Measurements from ENCODE around the gene HDAC2. TPM values are rescaled to one million over a fixed set of nuclear protein-coding genes. Genes with fewer than 3 reads are reported as not detected.

HDAC2 gene
- polyA plus RNA-seq, 1 donor (not counting 4 experiments of a cell fraction or from before 2014, with no cell fraction given): 222 TPM

- H2AFZ ChIP-seq (ENCODE audit: control insufficient read depth, low read length): no peak overlapping the region
- H3K9ac ChIP-seq (ENCODE audit: control insufficient read depth, extremely low read depth, insufficient read depth, low read length): no peak overlapping the region
- H3K4me2 ChIP-seq (ENCODE audit: control insufficient read depth, extremely low read depth, insufficient read depth, low read depth, low read length): no peak overlapping the region
- peaks cover 32% of the 10 kb centered on the region for H3K79me2 ChIP-seq (ENCODE audit: control insufficient read depth, insufficient read depth, low read length)
- dilution Hi-C loops (cut with MboI; ENCODE audit: extremely low pct_ligation_motif_present, low sequenced_read_pairs): no loop called here
- no peaks in the 10 kb centered on the region for H4K20me1 ChIP-seq (ENCODE audit: control insufficient read depth, extremely low read depth, insufficient read depth, low read length)
- no peaks in the 10 kb centered on the region for H3K9me1 ChIP-seq (ENCODE audit: control insufficient read depth, extremely low read depth, insufficient read depth, low read length)
- no peak overlapping the region for H3K27ac ChIP-seq (ENCODE audit: control insufficient read depth, insufficient read depth, low read length)
- FAIRE-seq: no peak
- no peak for TF ChIP-seq EZH2 (IDR thresholded peaks at IDR 0.05; ENCODE audit: low read length)
- TF ChIP-seq, protein P1, sequence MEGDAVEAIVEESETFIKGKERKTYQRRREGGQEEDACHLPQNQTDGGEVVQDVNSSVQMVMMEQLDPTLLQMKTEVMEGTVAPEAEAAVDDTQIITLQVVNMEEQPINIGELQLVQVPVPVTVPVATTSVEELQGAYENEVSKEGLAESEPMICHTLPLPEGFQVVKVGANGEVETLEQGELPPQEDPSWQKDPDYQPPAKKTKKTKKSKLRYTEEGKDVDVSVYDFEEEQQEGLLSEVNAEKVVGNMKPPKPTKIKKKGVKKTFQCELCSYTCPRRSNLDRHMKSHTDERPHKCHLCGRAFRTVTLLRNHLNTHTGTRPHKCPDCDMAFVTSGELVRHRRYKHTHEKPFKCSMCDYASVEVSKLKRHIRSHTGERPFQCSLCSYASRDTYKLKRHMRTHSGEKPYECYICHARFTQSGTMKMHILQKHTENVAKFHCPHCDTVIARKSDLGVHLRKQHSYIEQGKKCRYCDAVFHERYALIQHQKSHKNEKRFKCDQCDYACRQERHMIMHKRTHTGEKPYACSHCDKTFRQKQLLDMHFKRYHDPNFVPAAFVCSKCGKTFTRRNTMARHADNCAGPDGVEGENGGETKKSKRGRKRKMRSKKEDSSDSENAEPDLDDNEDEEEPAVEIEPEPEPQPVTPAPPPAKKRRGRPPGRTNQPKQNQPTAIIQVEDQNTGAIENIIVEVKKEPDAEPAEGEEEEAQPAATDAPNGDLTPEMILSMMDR (optimal IDR thresholded peaks at IDR 0.05 in 1 of 3, IDR thresholded peaks at IDR 0.05 in 1 of 3, conservative IDR thresholded peaks at IDR 0.05 in 1 of 3; ENCODE audit: extremely low read depth in 1 of 3, insufficient read depth in 2 of 3, low read length in 3 of 3): no peak
- no peaks in the 10 kb centered on the region for H3K9me3 ChIP-seq (ENCODE audit: control insufficient read depth, low read depth, low read length)
- no peaks in the 10 kb centered on the region for H3K27me3 ChIP-seq (ENCODE audit: control insufficient read depth, extremely low read depth, insufficient read depth, low read length)
- no peak for DNase-seq (ENCODE audit: low read depth, low spot score)
- peaks cover 3 to 7% of the 10 kb centered on the region in 2 experiments for H3K36me3 ChIP-seq (ENCODE audit: control insufficient read depth in 2 of 2, extremely low read depth in 1 of 2, insufficient read depth in 2 of 2, low read length in 2 of 2)
- peaks cover 11% of the 10 kb centered on the region for H3K4me1 ChIP-seq (ENCODE audit: control insufficient read depth, extremely low read depth, insufficient read depth, low read length)
- no peak overlapping the region for H3K4me3 ChIP-seq (ENCODE audit: control insufficient read depth in 2 of 3, extremely low read depth in 1 of 3, insufficient read depth in 2 of 3, low read depth in 1 of 3, low read length in 3 of 3)
Measured at GRCh38 chr6:113954653-113955052, 16.3 kb downstream of the HDAC2 start.

GRCh38 chr6:113953346-113953745 is 17.6 kb downstream of the HDAC2 start:
- Histone ChIP-seq H2AFZ (ENCODE audit: control insufficient read depth, low read length) (no peak overlapping the region), H3K4me3 (ENCODE audit: control insufficient read depth in 2 of 3, extremely low read depth in 1 of 3, insufficient read depth in 2 of 3, low read depth in 1 of 3, low read length in 3 of 3) (no peak overlapping the region), H3K4me1 (ENCODE audit: control insufficient read depth, extremely low read depth, insufficient read depth, low read length) (peaks cover 11% of the 10 kb centered on the region), H3K9ac (ENCODE audit: control insufficient read depth, extremely low read depth, insufficient read depth, low read length) (no peak overlapping the region), H3K27ac (ENCODE audit: control insufficient read depth, insufficient read depth, low read length) (no peak overlapping the region), H4K20me1 (ENCODE audit: control insufficient read depth, extremely low read depth, insufficient read depth, low read length) (no peaks in the 10 kb centered on the region), H3K9me3 (ENCODE audit: control insufficient read depth, low read depth, low read length) (no peaks in the 10 kb centered on the region), H3K79me2 (ENCODE audit: control insufficient read depth, insufficient read depth, low read length) (peaks cover 20% of the 10 kb centered on the region), H3K36me3 (ENCODE audit: control insufficient read depth in 2 of 2, extremely low read depth in 1 of 2, insufficient read depth in 2 of 2, low read length in 2 of 2) (peaks cover 7% of the 10 kb centered on the region in 2 experiments), H3K9me1 (ENCODE audit: control insufficient read depth, extremely low read depth, insufficient read depth, low read length) (no peaks in the 10 kb centered on the region), H3K27me3 (ENCODE audit: control insufficient read depth, extremely low read depth, insufficient read depth, low read length) (no peaks in the 10 kb centered on the region), H3K4me2 (ENCODE audit: control insufficient read depth, extremely low read depth, insufficient read depth, low read depth, low read length) (no peak overlapping the region)
- dilution Hi-C loops (cut with MboI; ENCODE audit: extremely low pct_ligation_motif_present, low sequenced_read_pairs): no loop called here
- FAIRE-seq: no peak
- no peak for DNase-seq (ENCODE audit: low read depth, low spot score)
- TF ChIP-seq, protein P1 (optimal IDR thresholded peaks at IDR 0.05 in 1 of 3, IDR thresholded peaks at IDR 0.05 in 1 of 3, conservative IDR thresholded peaks at IDR 0.05 in 1 of 3; ENCODE audit: extremely low read depth in 1 of 3, insufficient read depth in 2 of 3, low read length in 3 of 3): no peak
